HepG2 (cell line): Measurements from ENCODE around the gene ABHD6. TPM values are rescaled to one million over a fixed set of nuclear protein-coding genes. Genes with fewer than 3 reads are reported as not detected.
A peak's percentile ranks its signal among the peaks of the same experiment; 100 is the strongest.

Source experiments
- ATF1 ChIP-seq: IDR thresholded peaks from 2 replicates; pipeline ENCODE4 v1.6.1; 2016; ENCODE audit warnings: mild to moderate bottlenecking, control low read depth
- CENPX ChIP-seq: sonication (generic); formaldehyde crosslinking; IDR thresholded peaks from 2 replicates; pipeline ENCODE4 v1.9.0; 2021; ENCODE audit warnings: mild to moderate bottlenecking, missing genetic modification reagents, moderate library complexity
- EED ChIP-seq: sonication (generic); formaldehyde crosslinking; IDR thresholded peaks from 2 replicates; pipeline ENCODE4 v1.5.0; 2020; ENCODE audit warnings: mild to moderate bottlenecking, missing genetic modification reagents
- EP300 ChIP-seq, 3 experiments: sonication (generic) in 1 of 3; formaldehyde crosslinking in 1 of 3; IDR thresholded peaks; 2 replicates each; pipeline versions ENCODE4 v1.5.1 to v1.6.1; 2011 to 2020; ENCODE audit warnings: low read depth in 2 of 3, low read length in 2 of 3, borderline replicate concordance in 1 of 3, improper control_type of control experiment in 1 of 3, mild to moderate bottlenecking in 1 of 3, missing genetic modification reagents in 1 of 3, moderate library complexity in 1 of 3
- FOXA1 ChIP-seq, 2 experiments: fragments of 450-650 bp in 1 of 2; sonication (generic) in 1 of 2; formaldehyde crosslinking in 1 of 2; IDR thresholded peaks; 2 replicates each; pipeline versions ENCODE4 v1.4.0 to v1.6.1; 2016 to 2020; ENCODE audit warnings: missing genetic modification reagents in 1 of 2
- GPBP1L1 ChIP-seq: sonication (generic); formaldehyde crosslinking; IDR thresholded peaks from 2 replicates; pipeline ENCODE4 v1.5.0; 2020; ENCODE audit warnings: mild to moderate bottlenecking, missing genetic modification reagents
- IKZF1 ChIP-seq: fragments of 450-650 bp; IDR thresholded peaks from 2 replicates; pipeline ENCODE4 v1.7.1; 2016
- MED13 ChIP-seq: sonication (generic); formaldehyde crosslinking; IDR thresholded peaks from 2 replicates; pipeline ENCODE4 v1.5.0; 2020; ENCODE audit warnings: missing genetic modification reagents
- PAWR ChIP-seq: sonication (generic); formaldehyde crosslinking; IDR thresholded peaks from 2 replicates; pipeline ENCODE4 v1.4.0; 2020; ENCODE audit warnings: missing genetic modification reagents, mild to moderate bottlenecking, borderline replicate concordance
- RAD21 ChIP-seq: fragments of 450-650 bp; formaldehyde crosslinking; IDR thresholded peaks from 2 replicates; pipeline ENCODE4 v1.5.0; 2020; ENCODE audit warnings: mild to moderate bottlenecking
- RBM39 ChIP-seq: fragments of 200-400 bp; formaldehyde crosslinking; IDR thresholded peaks from one replicate; pipeline ENCODE4 v1.6.1; 2018; ENCODE audit warnings: antibody characterized with exemption, mild to moderate bottlenecking, low read depth, low read length; ENCODE audit not compliant: poor library complexity, severe bottlenecking
- SNAPC2 ChIP-seq: sonication (generic); formaldehyde crosslinking; IDR thresholded peaks from 2 replicates; pipeline ENCODE4 v1.8.1; 2022; ENCODE audit warnings: mild to moderate bottlenecking, missing genetic modification reagents
- SP4 ChIP-seq: sonication (generic); formaldehyde crosslinking; IDR thresholded peaks from 2 replicates; pipeline ENCODE4 v1.8.1; 2023; ENCODE audit warnings: mild to moderate bottlenecking, missing genetic modification reagents
- TCF7L2 ChIP-seq: IDR thresholded peaks from 2 replicates; pipeline ENCODE4 v1.6.1; 2011; ENCODE audit warnings: mild to moderate bottlenecking, low read depth, low read length, moderate library complexity
- U2AF2 ChIP-seq: fragments of 200-400 bp; formaldehyde crosslinking; IDR thresholded peaks from 2 replicates; pipeline ENCODE4 v1.6.1; 2017; ENCODE audit warnings: low read depth, mild to moderate bottlenecking, low read length
- YEATS4 ChIP-seq: sonication (generic); formaldehyde crosslinking; IDR thresholded peaks from 2 replicates; pipeline ENCODE4 v1.4.0; 2020; ENCODE audit warnings: missing genetic modification reagents, borderline replicate concordance
- ZBTB2 ChIP-seq: sonication (generic); formaldehyde crosslinking; IDR thresholded peaks from 2 replicates; pipeline ENCODE4 v1.8.0; 2022; ENCODE audit warnings: low read depth, missing genetic modification reagents
- ZBTB7B ChIP-seq: sonication (generic); formaldehyde crosslinking; IDR thresholded peaks from 2 replicates; pipeline ENCODE4 v1.4.0; 2020; ENCODE audit warnings: missing genetic modification reagents
- ZNF136 ChIP-seq: sonication (generic); formaldehyde crosslinking; IDR thresholded peaks from 2 replicates; pipeline ENCODE4 v1.8.1; 2022; ENCODE audit warnings: low read depth, mild to moderate bottlenecking, moderate library complexity, missing genetic modification reagents
- ZNF18 ChIP-seq: sonication (generic); formaldehyde crosslinking; IDR thresholded peaks from 2 replicates; pipeline ENCODE4 v1.8.0; 2022; ENCODE audit warnings: mild to moderate bottlenecking, missing genetic modification reagents; ENCODE audit not compliant: insufficient replicate concordance
- ZNF224 ChIP-seq: sonication (generic); formaldehyde crosslinking; IDR thresholded peaks from 2 replicates; pipeline ENCODE4 v1.5.0; 2020; ENCODE audit warnings: mild to moderate bottlenecking, missing genetic modification reagents
- ZNF280B ChIP-seq: sonication (generic); formaldehyde crosslinking; IDR thresholded peaks from 2 replicates; pipeline ENCODE4 v1.5.0; 2020; ENCODE audit warnings: missing genetic modification reagents, mild to moderate bottlenecking, borderline replicate concordance
- ZNF615 ChIP-seq: sonication (generic); formaldehyde crosslinking; IDR thresholded peaks from 2 replicates; pipeline ENCODE4 v1.5.0; 2020; ENCODE audit warnings: mild to moderate bottlenecking, missing genetic modification reagents, borderline replicate concordance
- ZNF746 ChIP-seq: sonication (generic); formaldehyde crosslinking; IDR thresholded peaks from 2 replicates; pipeline ENCODE4 v1.8.0; 2022; ENCODE audit warnings: mild to moderate bottlenecking, missing genetic modification reagents
- ZNF790 ChIP-seq: sonication (generic); formaldehyde crosslinking; IDR thresholded peaks from 2 replicates; pipeline ENCODE4 v1.8.0; 2022; ENCODE audit warnings: missing genetic modification reagents, mild to moderate bottlenecking, borderline replicate concordance
- polyA plus RNA-seq, 8 experiments: library from polyadenylated mRNA; depleted of rRNA in 3 of 8; stranded (reverse) in 7 of 8; unstranded in 1 of 8; fragments of >200 nt; fragmentation: Illumina TruSeq in 4 of 8; extraction: Trizol in 4 of 8; gene quantifications; 2 replicates each; pipeline versions ENCODE4 v1.2.1 to v1.2.3, GENCODE V29; 2011 to 2016; ENCODE audit warnings: low read depth in 4 of 8, missing spikeins in 1 of 8, mixed read lengths in 1 of 8; ENCODE audit not compliant: insufficient read depth in 1 of 8
- total RNA-seq, 5 experiments: library from RNA; depleted of rRNA; stranded (reverse); fragments of >200 nt; fragmentation: Illumina TruSeq; extraction: Trizol; gene quantifications; 2 replicates each; pipeline ENCODE4 v1.2.3, GENCODE V29; 2016; ENCODE audit warnings: low read depth in 1 of 5

Gene ABHD6
- total and polyA plus RNA-seq, 2 of the 13 experiments (the other 11 are each of a cell fraction or from before 2014, with no cell fraction given) = 9.0 to 17.2 TPM

GRCh38 chr3:58188921-58189451, 48.6 kb upstream of the ABHD6 start (continued):
- TF ChIP-seq EP300 (IDR thresholded peaks at IDR 0.05; ENCODE audit: low read depth in 2 of 2, low read length in 2 of 2) = peak in 1 of 2 experiments; percentile 93; a peak in 3 of 4 replicates
- TF ChIP-seq EP300 (CRISPR knock-in tag; IDR thresholded peaks at IDR 0.05; ENCODE audit: borderline replicate concordance) = peak; percentile 79
- TF ChIP-seq RAD21 (CRISPR knock-in tag) = peak; percentile 27; the same call in 1 of the 2 replicates
- TF ChIP-seq ZNF615 (CRISPR knock-in tag) = 0 out of 2 replicates have a peak, but pooled peaks have one; percentile 70
- TF ChIP-seq CENPX (CRISPR knock-in tag) = no peak
- TF ChIP-seq SNAPC2 = peak; percentile 39; the same call in 1 of the 2 replicates
- TF ChIP-seq ZNF746 (CRISPR knock-in tag) = peak; percentile 90
- TF ChIP-seq ZNF136 (CRISPR knock-in tag) = no peak
- TF ChIP-seq SP4 (CRISPR knock-in tag) = no peak
- no peak for TF ChIP-seq IKZF1
- no peak for TF ChIP-seq RBM39
- no peak for TF ChIP-seq U2AF2
- peak; percentile 81 for TF ChIP-seq ZBTB7B (CRISPR knock-in tag)
- no peak for TF ChIP-seq FOXA1 (IDR thresholded peaks at IDR 0.05)
- TF ChIP-seq FOXA1 (CRISPR knock-in tag; IDR thresholded peaks at IDR 0.05) = peak; percentile 86
- TF ChIP-seq PAWR (CRISPR knock-in tag) = no peak
- TF ChIP-seq ZNF790 (CRISPR knock-in tag) = no peak
- no peak for TF ChIP-seq ZNF224 (CRISPR knock-in tag)
- TF ChIP-seq ZBTB2 = no peak
- TF ChIP-seq TCF7L2 = no peak
- TF ChIP-seq ZNF280B = no peak
- no peak for TF ChIP-seq EED (CRISPR knock-in tag)
- no peak for TF ChIP-seq GPBP1L1 (CRISPR knock-in tag)
- 0 out of 2 replicates have a peak, but pooled peaks have one; percentile 38 for TF ChIP-seq MED13 (CRISPR knock-in tag)
- peak; percentile 39; the same call in 1 of the 2 replicates for TF ChIP-seq ATF1 (CRISPR knock-in tag)
- TF ChIP-seq ZNF18 (CRISPR knock-in tag) = no peak
- no peak for TF ChIP-seq YEATS4 (CRISPR knock-in tag)
